Panc1 (cell line): ENCODE results near the gene PLCG1. TPM values are rescaled to one million over a fixed set of nuclear protein-coding genes. Genes with fewer than 3 reads are reported as not detected.

Experiments used
- ATAC-seq: fragments of 200-7000 bp; cut with Tn5 transposase; 2 replicates; pipeline ENCODE4 v1.9.1; 2020; ENCODE audit warnings: mild to moderate bottlenecking, moderate library complexity
- BruUV-seq: library from RNA; stranded (reverse); fragments of 400-500 nt; replicated peaks from 2 replicates; lab custom pipeline; 2021; lab: Mats Ljungman, UMichigan
- CTCF ChIA-PET: fragments of 300-600 bp; sonication (Branson Sonifier 250); formaldehyde crosslinking; loops from one replicate; lab custom pipeline; 2022; ENCODE audit warnings: antibody characterized with exemption; lab: Charles Lee
- POLR2A ChIA-PET: fragments of 300-600 bp; sonication (Branson Sonifier 250); formaldehyde crosslinking; loops from one replicate; lab custom pipeline; 2022; ENCODE audit warnings: antibody characterized with exemption; lab: Charles Lee
- DNase-seq: peaks from one replicate; pipeline ENCODE4 v3.0.0-alpha.2; 2010; ENCODE audit warnings: low read depth, low spot score
- H3K27ac ChIP-seq: 2 replicates; pipeline ENCODE4 v1.5.1; 2011; ENCODE audit warnings: mild to moderate bottlenecking, low read length, inconsistent platforms
- H3K27me3 ChIP-seq: fragments of 200-500 bp; sonication (Bioruptor generic); 2 replicates; pipeline ENCODE4 v1.6.0; 2014; ENCODE audit warnings: low read length, inconsistent platforms; ENCODE audit not compliant: control insufficient read depth, insufficient read depth
- H3K36me3 ChIP-seq: fragments of 200-500 bp; sonication (Bioruptor generic); 2 replicates; pipeline ENCODE4 v1.5.1; 2014; ENCODE audit warnings: inconsistent platforms, mild to moderate bottlenecking, low read length, moderate library complexity; ENCODE audit not compliant: control insufficient read depth, insufficient read depth
- H3K4me1 ChIP-seq: 2 replicates; pipeline ENCODE4 v1.5.1; 2011; ENCODE audit warnings: inconsistent platforms, mild to moderate bottlenecking, low read length, moderate library complexity; ENCODE audit not compliant: control insufficient read depth, insufficient read depth
- H3K4me3 ChIP-seq, 2 experiments: 2 replicates each; pipeline ENCODE4 v1.5.1; 2011 to 2012; ENCODE audit warnings: low read depth in 2 of 2, low read length in 2 of 2, mild to moderate bottlenecking in 2 of 2, inconsistent platforms in 1 of 2, moderate library complexity in 1 of 2
- H3K9me3 ChIP-seq: fragments of 200-500 bp; sonication (Bioruptor generic); 2 replicates; pipeline ENCODE4 v1.5.1; 2014; ENCODE audit warnings: low read depth, mild to moderate bottlenecking, inconsistent platforms, low read length, moderate library complexity; ENCODE audit not compliant: control insufficient read depth, insufficient read depth
- POLR2AphosphoS5 ChIP-seq: IDR thresholded peaks from 2 replicates; pipeline ENCODE4 v1.6.1; 2012; ENCODE audit warnings: mild to moderate bottlenecking, low read depth, low read length, moderate library complexity
- REST ChIP-seq, 2 experiments: IDR thresholded peaks; 2 replicates each; pipeline ENCODE4 v1.6.1; 2011 to 2012; ENCODE audit warnings: low read depth in 2 of 2, control low read depth in 1 of 2, low read length in 1 of 2, mild to moderate bottlenecking in 1 of 2, moderate library complexity in 1 of 2; ENCODE audit not compliant: insufficient read depth in 1 of 2
- SIN3A ChIP-seq: IDR thresholded peaks from 2 replicates; pipeline ENCODE4 v1.6.1; 2012; ENCODE audit warnings: low read depth, mild to moderate bottlenecking, low read length, moderate library complexity, borderline replicate concordance; ENCODE audit not compliant: insufficient read depth
- TCF7L2 ChIP-seq: IDR thresholded peaks from 2 replicates; pipeline ENCODE4 v1.6.1; 2011; ENCODE audit warnings: mild to moderate bottlenecking, low read depth, low read length, inconsistent platforms
- in situ Hi-C: cut with HindIII; loops from 2 replicates; pipeline ENCODE4 v1.10.0; 2016; ENCODE audit warnings: low sequenced_read_pairs, low pct_unique_long_range_greater_than_20kb
- intact Hi-C: fragments of 100-400 bp; cut with micrococcal nuclease; formaldehyde crosslinking; loops from one replicate; pipeline ENCODE4 v1.10.0; 2022; ENCODE audit not compliant: unreplicated experiment
- total RNA-seq: library from RNA; stranded (reverse); gene quantifications from one replicate; pipeline ENCODE4 v1.2.1, GENCODE V29; 2021; ENCODE audit not compliant: unreplicated experiment
- TF ChIP-seq, protein P1 (sequence below): fragments of 450-650 bp; IDR thresholded peaks from 2 replicates; pipeline ENCODE4 v1.5.1; 2017; ENCODE audit warnings: mild to moderate bottlenecking

PLCG1 gene
- total RNA-seq, 1 experiment from 2014 or later = 159 TPM

DNA sequence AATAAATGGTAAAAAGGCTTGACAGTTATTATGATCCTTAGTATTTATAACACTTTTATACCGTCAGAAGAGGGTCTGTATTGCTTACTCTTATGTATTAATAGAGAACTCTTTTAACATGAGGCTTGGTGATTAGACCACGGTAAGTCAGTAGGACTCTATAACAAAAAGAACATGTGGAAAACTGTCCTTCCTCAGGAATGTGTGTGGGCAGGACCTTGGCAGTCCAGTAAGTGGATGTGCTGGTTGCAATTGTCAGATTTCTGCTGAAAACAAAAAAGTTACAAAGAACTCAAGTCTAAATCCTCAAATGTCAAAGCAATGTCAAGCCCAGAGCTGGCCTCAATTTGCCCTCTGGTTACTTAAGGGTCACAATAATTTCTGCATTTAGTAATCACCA is 81.1 kb downstream of the PLCG1 start:
- intact Hi-C loops (no loop called here), in situ Hi-C loops (no loop called here)
- no peak for DNase-seq
- CTCF ChIA-PET = no interaction called here
- Histone ChIP-seq H3K27me3 (no peaks in the 10 kb centered on the region), H3K9me3 (no peaks in the 10 kb centered on the region), H3K4me1 (no peaks in the 10 kb centered on the region), H3K27ac (no peak overlapping the region), H3K4me3 (no peak overlapping the region), H3K36me3 (no peaks in the 10 kb centered on the region)
- TF ChIP-seq TCF7L2 = no peak
- no peak for TF ChIP-seq SIN3A
- TF ChIP-seq, protein P1, sequence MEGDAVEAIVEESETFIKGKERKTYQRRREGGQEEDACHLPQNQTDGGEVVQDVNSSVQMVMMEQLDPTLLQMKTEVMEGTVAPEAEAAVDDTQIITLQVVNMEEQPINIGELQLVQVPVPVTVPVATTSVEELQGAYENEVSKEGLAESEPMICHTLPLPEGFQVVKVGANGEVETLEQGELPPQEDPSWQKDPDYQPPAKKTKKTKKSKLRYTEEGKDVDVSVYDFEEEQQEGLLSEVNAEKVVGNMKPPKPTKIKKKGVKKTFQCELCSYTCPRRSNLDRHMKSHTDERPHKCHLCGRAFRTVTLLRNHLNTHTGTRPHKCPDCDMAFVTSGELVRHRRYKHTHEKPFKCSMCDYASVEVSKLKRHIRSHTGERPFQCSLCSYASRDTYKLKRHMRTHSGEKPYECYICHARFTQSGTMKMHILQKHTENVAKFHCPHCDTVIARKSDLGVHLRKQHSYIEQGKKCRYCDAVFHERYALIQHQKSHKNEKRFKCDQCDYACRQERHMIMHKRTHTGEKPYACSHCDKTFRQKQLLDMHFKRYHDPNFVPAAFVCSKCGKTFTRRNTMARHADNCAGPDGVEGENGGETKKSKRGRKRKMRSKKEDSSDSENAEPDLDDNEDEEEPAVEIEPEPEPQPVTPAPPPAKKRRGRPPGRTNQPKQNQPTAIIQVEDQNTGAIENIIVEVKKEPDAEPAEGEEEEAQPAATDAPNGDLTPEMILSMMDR = no peak
- no peak for TF ChIP-seq REST (IDR thresholded peaks at IDR 0.05; ENCODE audit: insufficient read depth in 1 of 2, low read depth in 2 of 2, low read length in 1 of 2)
- no peak for TF ChIP-seq POLR2AphosphoS5
- POLR2A ChIA-PET = no interaction called here
- no peak for ATAC-seq
- no TSS peak for BruUV-seq

GRCh38 chr20:41219824-41220223 is 82.5 kb downstream of the PLCG1 start:
- DNase-seq (no peak), ATAC-seq (no peak)
- TF ChIP-seq, protein P1 = no peak
- CTCF ChIA-PET = interaction anchor here (0.5 to 0.6 kb wide), 2 partner anchors 12 to 41 kb away, joined by 3 read pairs; no protein-coding TSS in a partner anchor
- Histone ChIP-seq H3K4me3 (no peak overlapping the region), H3K27me3 (no peaks in the 10 kb centered on the region), H3K36me3 (no peaks in the 10 kb centered on the region), H3K27ac (no peak overlapping the region), H3K4me1 (no peaks in the 10 kb centered on the region), H3K9me3 (no peaks in the 10 kb centered on the region)
- intact Hi-C loops = no loop called here
- no TSS peak for BruUV-seq
- in situ Hi-C loops = no loop called here
- POLR2A ChIA-PET = no interaction called here
